Neutrophil (primary cell): ENCODE results near the gene CAMK1D.

Source experiments
- H3K27ac ChIP-seq: fragments of 200-600 bp; sonication (generic); 2 replicates; pipeline ENCODE4 v1.5.1; 2016; ENCODE audit warnings: mild to moderate bottlenecking, moderate library complexity
- H3K27me3 ChIP-seq: fragments of 200-600 bp; sonication (generic); 2 replicates; pipeline ENCODE4 v1.6.0; 2016; ENCODE audit warnings: mild to moderate bottlenecking
- H3K36me3 ChIP-seq: fragments of 200-600 bp; sonication (generic); 2 replicates; pipeline ENCODE4 v1.5.1; 2017
- H3K4me1 ChIP-seq, 2 experiments: fragments of 200-600 bp in 1 of 2; sonication (generic) in 1 of 2; 1 replicate in 1 of 2; 2 replicates in 1 of 2; pipeline versions ENCODE4 v1.5.1 to v1.6.1; 2013 to 2016; ENCODE audit warnings: low read depth in 1 of 2, low read length in 1 of 2, mild to moderate bottlenecking in 1 of 2, moderate library complexity in 1 of 2; ENCODE audit not compliant: control insufficient read depth in 1 of 2, insufficient read depth in 1 of 2
- H3K4me3 ChIP-seq, 2 experiments: fragments of 200-600 bp in 1 of 2; sonication (generic) in 1 of 2; 1 replicate in 1 of 2; 2 replicates in 1 of 2; pipeline ENCODE4 v1.5.1; 2013 to 2016; ENCODE audit warnings: low read depth in 1 of 2, low read length in 1 of 2, mild to moderate bottlenecking in 1 of 2, moderate library complexity in 1 of 2
- H3K9me3 ChIP-seq: fragments of 200-600 bp; sonication (generic); 2 replicates; pipeline ENCODE4 v1.5.1; 2016
- CTCF ChIP-seq: fragments of 200-600 bp; sonication (generic); IDR thresholded peaks from 2 replicates; pipeline ENCODE4 v1.5.1; 2016; ENCODE audit warnings: antibody characterized with exemption

The CAMK1D gene

GRCh38 chr10:12823328-12823727 is 474.0 kb downstream of the CAMK1D start:
- Histone ChIP-seq H3K4me1 (peaks cover 11% of the 10 kb centered on the region in 2 experiments), H3K27me3 (no peaks in the 10 kb centered on the region), H3K9me3 (no peaks in the 10 kb centered on the region), H3K27ac (no peak overlapping the region), H3K36me3 (peaks cover 20% of the 10 kb centered on the region), H3K4me3 (no peak overlapping the region)
- no peak for TF ChIP-seq CTCF

GRCh38 chr10:12825260-12825849 is 476.0 kb downstream of the CAMK1D start:
- Histone ChIP-seq H3K9me3 (no peaks in the 10 kb centered on the region), H3K4me1 (peaks cover 11% of the 10 kb centered on the region in 2 experiments), H3K36me3 (peaks cover 22% of the 10 kb centered on the region), H3K27me3 (no peaks in the 10 kb centered on the region), H3K27ac (no peak overlapping the region), H3K4me3 (no peak overlapping the region)
- no peak for TF ChIP-seq CTCF

- Histone ChIP-seq H3K27ac (no peak overlapping the region), H3K4me3 (no peak overlapping the region), H3K36me3 (peaks cover 19% of the 10 kb centered on the region), H3K27me3 (no peaks in the 10 kb centered on the region), H3K4me1 (peaks cover 11% of the 10 kb centered on the region in 2 experiments), H3K9me3 (no peaks in the 10 kb centered on the region)
- TF ChIP-seq CTCF = no peak
Observed at GRCh38 chr10:12826800-12827372, 477.5 kb downstream of the CAMK1D start.

GRCh38 chr10:12828736-12829135 is 479.4 kb downstream of the CAMK1D start:
- Histone ChIP-seq H3K9me3 (no peaks in the 10 kb centered on the region), H3K27me3 (no peaks in the 10 kb centered on the region), H3K4me3 (no peak overlapping the region), H3K36me3 (peaks cover 19% of the 10 kb centered on the region), H3K4me1 (peaks cover 11% of the 10 kb centered on the region in 2 experiments), H3K27ac (no peak overlapping the region)
- no peak for TF ChIP-seq CTCF

- no peaks in the 10 kb centered on the region for H3K4me1 ChIP-seq
- H3K4me3 ChIP-seq = no peak overlapping the region
- H3K27me3 ChIP-seq = no peaks in the 10 kb centered on the region
- H3K9me3 ChIP-seq = no peaks in the 10 kb centered on the region
- TF ChIP-seq CTCF = no peak
- H3K27ac ChIP-seq = no peak overlapping the region
- H3K36me3 ChIP-seq = peaks cover 19% of the 10 kb centered on the region
Observed at GRCh38 chr10:12829831-12830390, 480.6 kb downstream of the CAMK1D start.
